OCI-LY7 (cell line): Measurements from ENCODE around the gene GLCCI1.

ENCODE experiments used
- EZH2phosphoT487 ChIP-seq: fragments of 200-600 bp; sonication (generic); IDR thresholded peaks from 2 replicates; pipeline ENCODE4 v1.6.1; 2018; ENCODE audit warnings: low read depth, borderline replicate concordance, mild to moderate bottlenecking, mixed run types, antibody characterized with exemption, low read length, moderate library complexity, mixed read lengths
- TF ChIP-seq, protein P1 (sequence below): fragments of 200-600 bp; sonication (generic); conservative IDR thresholded peaks from 2 replicates; pipeline ENCODE4 v1.5.1; 2014; ENCODE audit warnings: mild to moderate bottlenecking, antibody characterized with exemption, low read length, moderate library complexity, mixed read lengths

DNA sequence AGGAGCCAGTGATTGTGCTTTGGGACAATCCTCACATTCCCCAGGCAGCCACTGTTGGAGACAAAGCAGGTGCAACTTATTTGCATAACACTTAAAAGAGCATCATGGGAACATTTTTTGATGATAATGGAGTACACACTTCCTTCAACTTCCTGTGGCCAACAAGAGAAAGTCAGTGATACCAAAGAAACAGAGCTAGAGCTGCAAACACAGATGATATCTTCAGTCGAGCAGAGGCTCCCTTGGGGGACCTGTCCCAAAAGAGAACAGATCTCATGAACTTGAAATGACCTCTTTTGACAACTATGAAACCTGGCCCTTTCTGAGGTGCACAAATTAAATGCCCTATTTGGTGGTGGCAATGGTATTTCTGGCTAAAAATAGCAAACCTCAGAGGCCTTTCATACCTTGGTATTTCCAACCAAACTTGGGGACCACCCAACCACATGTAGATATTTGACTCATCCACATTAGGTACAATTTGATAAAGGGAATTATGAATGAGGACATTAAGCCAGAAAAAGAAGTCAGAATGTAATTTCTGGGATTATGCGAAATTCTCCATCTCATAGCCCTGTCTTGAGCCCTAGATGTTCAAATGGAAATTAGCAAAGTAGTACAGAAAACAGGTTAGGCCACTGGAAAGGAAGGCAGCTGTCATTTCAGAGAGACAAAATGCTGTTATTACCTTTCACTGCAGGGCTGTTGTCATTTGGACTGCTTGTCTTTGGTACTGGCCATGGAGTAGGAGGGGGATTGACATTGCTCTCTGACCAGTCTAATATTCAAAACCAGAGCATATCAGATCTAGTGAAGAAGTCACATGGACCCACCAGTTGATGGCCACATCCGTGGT is 147.2 kb downstream of the GLCCI1 start:
- TF ChIP-seq, protein P1, sequence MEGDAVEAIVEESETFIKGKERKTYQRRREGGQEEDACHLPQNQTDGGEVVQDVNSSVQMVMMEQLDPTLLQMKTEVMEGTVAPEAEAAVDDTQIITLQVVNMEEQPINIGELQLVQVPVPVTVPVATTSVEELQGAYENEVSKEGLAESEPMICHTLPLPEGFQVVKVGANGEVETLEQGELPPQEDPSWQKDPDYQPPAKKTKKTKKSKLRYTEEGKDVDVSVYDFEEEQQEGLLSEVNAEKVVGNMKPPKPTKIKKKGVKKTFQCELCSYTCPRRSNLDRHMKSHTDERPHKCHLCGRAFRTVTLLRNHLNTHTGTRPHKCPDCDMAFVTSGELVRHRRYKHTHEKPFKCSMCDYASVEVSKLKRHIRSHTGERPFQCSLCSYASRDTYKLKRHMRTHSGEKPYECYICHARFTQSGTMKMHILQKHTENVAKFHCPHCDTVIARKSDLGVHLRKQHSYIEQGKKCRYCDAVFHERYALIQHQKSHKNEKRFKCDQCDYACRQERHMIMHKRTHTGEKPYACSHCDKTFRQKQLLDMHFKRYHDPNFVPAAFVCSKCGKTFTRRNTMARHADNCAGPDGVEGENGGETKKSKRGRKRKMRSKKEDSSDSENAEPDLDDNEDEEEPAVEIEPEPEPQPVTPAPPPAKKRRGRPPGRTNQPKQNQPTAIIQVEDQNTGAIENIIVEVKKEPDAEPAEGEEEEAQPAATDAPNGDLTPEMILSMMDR = no peak
- no peak for TF ChIP-seq EZH2phosphoT487
